ENCODE results near the gene MSL3B.

MSL3B gene

GRCh38 chr2:233818639-233819621 is 49.3 kb downstream of the MSL3B start:
- Mint-ChIP-seq H3K4me1 (ENCODE audit: low read depth) (no peaks in the 10 kb centered on the region), H3K4me3 (ENCODE audit: low read depth) (no peak overlapping the region), H3K36me3 (ENCODE audit: insufficient read depth) (no peaks in the 10 kb centered on the region), H3K27me3 (no peaks in the 10 kb centered on the region), H3K9me3 (ENCODE audit: low read depth) (no peaks in the 10 kb centered on the region), H3K27ac (no peak overlapping the region)
- DNase-seq (ENCODE audit: low spot score, unreplicated experiment): no peak
- no peak for TF ChIP-seq CTCF (IDR thresholded peaks at IDR 0.05; ENCODE audit: unreplicated experiment)

- Mint-ChIP-seq H3K4me3 (ENCODE audit: low read depth) (no peak overlapping the region), H3K27me3 (no peaks in the 10 kb centered on the region), H3K27ac (peak overlapping the region; percentile 38), H3K9me3 (ENCODE audit: low read depth) (no peaks in the 10 kb centered on the region), H3K4me1 (ENCODE audit: low read depth) (no peaks in the 10 kb centered on the region), H3K36me3 (ENCODE audit: insufficient read depth) (no peaks in the 10 kb centered on the region)
- no peak for TF ChIP-seq CTCF (IDR thresholded peaks at IDR 0.05; ENCODE audit: unreplicated experiment)
- DNase-seq (ENCODE audit: low spot score, unreplicated experiment): no peak
Measured at GRCh38 chr2:233817995-233818638, 50.1 kb downstream of the MSL3B start.

GRCh38 chr2:233817361-233817911 is 50.8 kb downstream of the MSL3B start:
- H3K27me3 Mint-ChIP-seq: no peaks in the 10 kb centered on the region
- DNase-seq (ENCODE audit: low spot score, unreplicated experiment): no peak

GRCh38 chr2:233816771-233817170 is 51.4 kb downstream of the MSL3B start:
- H3K4me3 Mint-ChIP-seq (ENCODE audit: low read depth): no peak overlapping the region
- H3K27me3 Mint-ChIP-seq: no peaks in the 10 kb centered on the region
- H3K36me3 Mint-ChIP-seq (ENCODE audit: insufficient read depth): no peaks in the 10 kb centered on the region
- no peaks in the 10 kb centered on the region for H3K9me3 Mint-ChIP-seq (ENCODE audit: low read depth)
- TF ChIP-seq CTCF (IDR thresholded peaks at IDR 0.05; ENCODE audit: unreplicated experiment): no peak
- H3K27ac Mint-ChIP-seq: no peak overlapping the region
- no peak for DNase-seq (ENCODE audit: low spot score, unreplicated experiment)
- H3K4me1 Mint-ChIP-seq (ENCODE audit: low read depth): no peaks in the 10 kb centered on the region

More at GRCh38 chr2:233817361-233817911, 50.8 kb downstream of the MSL3B start:
- no peaks in the 10 kb centered on the region for H3K4me1 Mint-ChIP-seq (ENCODE audit: low read depth)
- H3K36me3 Mint-ChIP-seq (ENCODE audit: insufficient read depth): no peaks in the 10 kb centered on the region
- H3K4me3 Mint-ChIP-seq (ENCODE audit: low read depth): no peak overlapping the region
- H3K27ac Mint-ChIP-seq: no peak overlapping the region
- no peaks in the 10 kb centered on the region for H3K9me3 Mint-ChIP-seq (ENCODE audit: low read depth)
- no peak for TF ChIP-seq CTCF (IDR thresholded peaks at IDR 0.05; ENCODE audit: unreplicated experiment)

GRCh38 chr2:233816334-233816733 is 51.9 kb downstream of the MSL3B start:
- Mint-ChIP-seq H3K27ac (no peak overlapping the region), H3K9me3 (ENCODE audit: low read depth) (no peaks in the 10 kb centered on the region), H3K36me3 (ENCODE audit: insufficient read depth) (no peaks in the 10 kb centered on the region), H3K4me3 (ENCODE audit: low read depth) (no peak overlapping the region), H3K27me3 (no peaks in the 10 kb centered on the region), H3K4me1 (ENCODE audit: low read depth) (no peaks in the 10 kb centered on the region)
- no peak for DNase-seq (ENCODE audit: low spot score, unreplicated experiment)
- TF ChIP-seq CTCF (IDR thresholded peaks at IDR 0.05; ENCODE audit: unreplicated experiment): no peak

All from progenitor cell of endocrine pancreas (in vitro differentiated cells).